Mesothelial cell of epicardium (in vitro differentiated cells): ENCODE data around the gene CAMK1. TPM values are rescaled to one million over a fixed set of nuclear protein-coding genes. Genes with fewer than 3 reads are reported as not detected.

Experiments used
- DNase-seq, 2 experiments: peaks; one replicate each; pipeline ENCODE4 v3.0.0; 2021; ENCODE audit warnings: low spot score in 2 of 2; ENCODE audit not compliant: unreplicated experiment in 2 of 2
- H3K27ac Mint-ChIP-seq: 2 replicates; pipeline ENCODE4 v1.8.0; 2021; ENCODE audit warnings: mixed read lengths
- H3K27me3 Mint-ChIP-seq: 2 replicates; pipeline ENCODE4 v1.8.0; 2021; ENCODE audit warnings: low read depth, mixed read lengths
- H3K36me3 Mint-ChIP-seq: 2 replicates; pipeline ENCODE4 v1.8.0; 2021; ENCODE audit warnings: mixed read lengths
- H3K4me1 Mint-ChIP-seq: 2 replicates; pipeline ENCODE4 v1.8.0; 2021; ENCODE audit warnings: mixed read lengths
- H3K4me3 Mint-ChIP-seq: 2 replicates; pipeline ENCODE4 v1.8.0; 2021; ENCODE audit warnings: mild to moderate bottlenecking, moderate library complexity, mixed read lengths
- H3K9me3 Mint-ChIP-seq: 2 replicates; pipeline ENCODE4 v1.8.0; 2021; ENCODE audit warnings: mixed read lengths
- total RNA-seq: library from RNA; stranded (reverse); gene quantifications from 3 replicates; pipeline ENCODE4 v1.2.1, GENCODE V29; 2021
- TF ChIP-seq, protein P1 (sequence below): fragments of 200-600 bp; sonication (generic); IDR thresholded peaks from one replicate; pipeline ENCODE4 v1.5.0; 2021; ENCODE audit warnings: antibody characterized with exemption; ENCODE audit not compliant: unreplicated experiment

The CAMK1 gene
- total RNA-seq, 1 donor from 2014 or later = 9.7 TPM

DNA sequence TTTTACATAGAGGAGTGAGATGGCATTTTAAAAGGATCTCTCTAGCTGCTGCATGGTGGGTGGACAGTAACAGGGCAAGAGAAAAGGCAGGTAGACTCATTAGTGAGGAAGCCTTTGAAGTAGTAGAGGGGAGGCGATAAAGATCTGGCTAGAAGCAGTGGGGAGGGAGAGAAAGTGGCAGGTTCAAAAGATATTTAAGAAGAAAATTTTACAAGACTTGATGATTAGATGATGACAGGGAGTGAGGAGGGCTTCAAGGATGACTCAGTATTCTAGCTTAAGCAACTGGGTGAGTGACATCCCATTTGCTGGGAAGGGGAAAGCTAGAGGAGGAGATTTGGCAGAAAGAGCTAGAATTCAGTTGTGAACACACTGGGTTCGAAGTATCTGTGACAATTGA, 42.0 kb downstream of the CAMK1 start:
- Mint-ChIP-seq H3K9me3 (no peaks in the 10 kb centered on the region), H3K4me1 (peaks cover 17% of the 10 kb centered on the region)

DNA sequence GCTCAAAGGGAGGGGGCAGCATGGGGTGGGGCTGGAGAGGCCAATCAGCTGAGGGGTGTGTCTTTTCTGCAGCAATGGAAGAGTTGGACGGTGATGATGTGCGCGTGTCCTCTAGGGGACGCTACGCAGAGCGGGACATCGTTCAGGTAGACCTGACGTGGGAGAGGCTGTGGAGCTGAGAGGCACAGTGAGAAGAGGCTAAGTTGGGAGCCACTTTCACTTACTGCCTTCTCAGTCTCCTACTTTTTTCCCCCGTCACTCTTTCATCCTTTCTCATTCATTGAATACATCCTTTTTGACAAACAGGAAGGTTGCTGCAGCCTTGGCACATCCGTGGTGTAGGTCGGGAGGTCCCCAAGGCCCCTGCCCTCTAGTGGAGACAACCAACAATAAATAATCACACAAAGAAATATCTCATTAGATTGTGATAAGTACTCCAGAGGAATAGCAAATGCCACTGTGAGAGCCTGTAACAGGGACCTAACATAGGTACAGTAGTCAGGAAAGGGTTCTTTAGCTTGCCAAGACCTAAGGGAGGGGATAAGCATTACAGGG, 42.6 kb downstream of the CAMK1 start:
- H3K36me3 Mint-ChIP-seq = no peaks in the 10 kb centered on the region
- no peaks in the 10 kb centered on the region for H3K9me3 Mint-ChIP-seq
- no peak overlapping the region for H3K4me3 Mint-ChIP-seq
- TF ChIP-seq, protein P1, sequence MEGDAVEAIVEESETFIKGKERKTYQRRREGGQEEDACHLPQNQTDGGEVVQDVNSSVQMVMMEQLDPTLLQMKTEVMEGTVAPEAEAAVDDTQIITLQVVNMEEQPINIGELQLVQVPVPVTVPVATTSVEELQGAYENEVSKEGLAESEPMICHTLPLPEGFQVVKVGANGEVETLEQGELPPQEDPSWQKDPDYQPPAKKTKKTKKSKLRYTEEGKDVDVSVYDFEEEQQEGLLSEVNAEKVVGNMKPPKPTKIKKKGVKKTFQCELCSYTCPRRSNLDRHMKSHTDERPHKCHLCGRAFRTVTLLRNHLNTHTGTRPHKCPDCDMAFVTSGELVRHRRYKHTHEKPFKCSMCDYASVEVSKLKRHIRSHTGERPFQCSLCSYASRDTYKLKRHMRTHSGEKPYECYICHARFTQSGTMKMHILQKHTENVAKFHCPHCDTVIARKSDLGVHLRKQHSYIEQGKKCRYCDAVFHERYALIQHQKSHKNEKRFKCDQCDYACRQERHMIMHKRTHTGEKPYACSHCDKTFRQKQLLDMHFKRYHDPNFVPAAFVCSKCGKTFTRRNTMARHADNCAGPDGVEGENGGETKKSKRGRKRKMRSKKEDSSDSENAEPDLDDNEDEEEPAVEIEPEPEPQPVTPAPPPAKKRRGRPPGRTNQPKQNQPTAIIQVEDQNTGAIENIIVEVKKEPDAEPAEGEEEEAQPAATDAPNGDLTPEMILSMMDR = no peak
- H3K27me3 Mint-ChIP-seq = peaks cover 26% of the 10 kb centered on the region
- no peak overlapping the region for H3K27ac Mint-ChIP-seq
- DNase-seq = no peak
- peaks cover 11% of the 10 kb centered on the region for H3K4me1 Mint-ChIP-seq

More for the DNA sequence above, 42.0 kb downstream of the CAMK1 start:
- DNase-seq = no peak
- Mint-ChIP-seq H3K27ac (no peak overlapping the region), H3K36me3 (no peaks in the 10 kb centered on the region), H3K27me3 (peaks cover 21% of the 10 kb centered on the region), H3K4me3 (no peak overlapping the region)
- TF ChIP-seq, protein P1 = no peak

DNA sequence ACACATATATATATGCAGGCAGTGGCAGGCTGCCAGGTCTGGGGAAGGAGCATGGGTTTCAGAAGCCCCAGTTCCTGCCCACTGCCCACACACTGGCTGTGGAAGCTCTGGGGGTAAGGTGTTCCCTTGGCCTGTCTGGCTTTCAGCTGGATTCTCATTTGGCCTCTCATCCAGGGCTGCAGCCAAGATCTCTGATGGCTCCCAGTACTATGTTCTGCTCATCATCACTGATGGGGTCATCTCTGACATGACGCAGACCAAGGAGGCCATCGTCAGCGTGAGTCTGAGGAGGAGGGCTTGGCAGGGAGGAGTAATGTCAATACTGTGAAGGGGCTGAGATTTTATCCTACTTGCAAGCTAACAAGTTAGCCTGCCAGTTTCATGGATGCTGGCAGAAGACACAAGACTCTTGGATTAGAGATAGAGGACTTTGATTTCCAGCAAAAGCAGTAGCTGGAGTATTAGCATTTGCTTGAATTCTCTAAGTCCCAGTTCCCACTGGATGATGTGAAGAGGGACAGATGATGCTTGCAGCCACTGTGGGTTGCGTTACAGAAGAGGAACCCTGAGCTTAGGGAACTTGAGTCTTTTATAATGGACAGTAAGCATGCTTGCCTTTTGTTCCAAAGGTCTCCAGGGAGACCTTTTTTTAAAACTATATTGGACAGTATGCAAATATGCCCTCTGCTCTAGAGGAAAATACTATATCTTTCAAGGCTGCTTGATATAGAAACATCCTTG, 43.8 kb downstream of the CAMK1 start:
- H3K4me3 Mint-ChIP-seq = no peak overlapping the region
- no peaks in the 10 kb centered on the region for H3K36me3 Mint-ChIP-seq
- H3K27ac Mint-ChIP-seq = no peak overlapping the region
- H3K27me3 Mint-ChIP-seq = peaks cover 31% of the 10 kb centered on the region
- H3K4me1 Mint-ChIP-seq = peaks cover 10% of the 10 kb centered on the region
- no peaks in the 10 kb centered on the region for H3K9me3 Mint-ChIP-seq
- no peak for DNase-seq
- TF ChIP-seq, protein P1 = no peak

DNA sequence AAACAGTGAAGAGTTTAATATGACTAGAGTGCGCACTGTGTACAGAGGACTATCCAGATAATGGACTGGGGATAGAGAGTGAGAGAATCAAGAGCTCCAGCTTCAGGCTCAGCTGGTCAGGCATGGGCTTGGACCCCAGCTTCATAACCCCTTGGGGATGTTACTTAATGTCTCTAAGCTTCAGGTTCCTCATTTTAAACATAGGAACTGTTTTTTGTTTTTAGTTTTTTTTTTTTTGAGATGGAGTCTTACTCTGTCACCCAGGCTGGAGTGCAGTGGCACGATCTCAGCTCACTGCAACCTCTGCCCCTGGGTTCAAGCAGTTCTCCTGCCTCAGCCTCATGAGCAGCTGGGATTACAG, 48.1 kb downstream of the CAMK1 start:
- Mint-ChIP-seq H3K9me3 (no peaks in the 10 kb centered on the region), H3K4me3 (no peak overlapping the region), H3K27ac (no peak overlapping the region), H3K36me3 (no peaks in the 10 kb centered on the region), H3K4me1 (no peaks in the 10 kb centered on the region), H3K27me3 (peaks cover 37% of the 10 kb centered on the region)
- TF ChIP-seq, protein P1 = no peak
- DNase-seq = no peak

DNA sequence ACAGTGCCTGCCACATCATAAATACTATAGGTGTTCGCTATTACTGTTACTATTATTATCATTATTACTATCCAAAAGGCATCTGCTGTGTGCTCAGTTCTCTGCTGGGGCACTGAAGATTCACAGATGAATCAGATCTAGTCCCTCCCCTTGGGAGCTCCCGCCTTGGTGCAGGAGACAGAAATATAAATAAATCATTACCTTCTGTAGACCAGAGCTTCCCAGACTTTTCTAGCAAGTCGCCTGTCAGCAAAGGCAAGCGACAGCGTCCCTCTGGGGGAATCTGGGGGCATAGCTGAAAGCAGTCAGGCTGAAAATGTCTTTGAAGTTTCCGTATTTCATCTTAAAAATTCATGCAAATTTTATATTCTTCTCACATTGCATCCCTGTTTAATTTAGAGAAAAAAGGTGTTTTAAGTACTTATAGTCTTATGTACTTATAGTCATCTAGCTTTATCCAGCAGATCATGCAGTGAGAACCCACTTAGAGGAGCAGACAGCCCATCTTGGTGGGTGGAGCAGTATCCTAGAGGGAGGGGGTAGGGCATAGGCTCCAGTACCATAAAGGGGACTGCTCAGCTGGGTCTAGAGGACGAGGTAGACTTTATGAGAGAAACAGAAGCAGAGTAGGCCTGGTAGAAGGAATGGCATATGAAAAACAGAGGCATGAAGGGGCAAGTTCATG, 48.6 kb downstream of the CAMK1 start:
- TF ChIP-seq, protein P1 = no peak
- no peak for DNase-seq
- Mint-ChIP-seq H3K9me3 (no peaks in the 10 kb centered on the region), H3K36me3 (no peaks in the 10 kb centered on the region), H3K27ac (no peak overlapping the region), H3K4me1 (peaks cover under 1% of the 10 kb centered on the region), H3K4me3 (no peak overlapping the region), H3K27me3 (peaks cover 37% of the 10 kb centered on the region)
